ENCODE data around the gene KRT81.

DNA sequence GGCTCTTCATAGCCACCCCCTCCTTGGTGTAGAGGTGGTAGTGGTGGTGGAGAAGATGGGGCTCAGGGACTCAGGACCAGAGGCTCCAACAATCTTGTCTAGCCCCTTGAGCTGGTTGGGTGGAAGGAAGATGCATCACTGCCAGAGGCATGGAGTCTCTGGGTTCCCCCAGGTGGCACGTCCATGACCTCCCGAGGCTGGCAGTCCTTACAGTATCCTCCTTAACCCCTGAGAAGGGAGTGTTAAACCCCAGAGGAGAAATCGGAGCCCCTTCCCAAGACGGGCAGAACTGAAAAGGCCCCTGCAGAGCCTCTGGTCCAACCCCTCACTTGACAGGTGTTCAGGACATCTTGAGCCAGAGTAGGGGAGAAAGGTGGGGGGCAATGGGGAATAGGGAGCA is 20.8 kb upstream of the KRT81 start:
- TF ChIP-seq POLR2A (IDR thresholded peaks at IDR 0.05) (no peak), CTCF (IDR thresholded peaks at IDR 0.05 in 4 of 5, conservative IDR thresholded peaks at IDR 0.05 in 1 of 5) (no peak)
